GM21381 (cell line): ENCODE results near the gene MAPRE2.
A peak's percentile ranks its signal among the peaks of the same experiment; 100 is the strongest.

Experiments
- ATAC-seq: cut with Tn5 transposase; IDR thresholded peaks from one replicate; pipeline ENCODE4 v1.9.1; 2021; ENCODE audit warnings: mild to moderate bottlenecking, moderate library complexity; ENCODE audit not compliant: unreplicated experiment

MAPRE2 gene

GRCh38 chr18:35040988-35041814 lies at the start of gene MAPRE2:
Gene MAPRE2, plus strand, starts transcription at chr18:35041413. Its CDS starts 127 bp downstream, at chr18:35041540.
- peak; percentile 80 for ATAC-seq

DNA sequence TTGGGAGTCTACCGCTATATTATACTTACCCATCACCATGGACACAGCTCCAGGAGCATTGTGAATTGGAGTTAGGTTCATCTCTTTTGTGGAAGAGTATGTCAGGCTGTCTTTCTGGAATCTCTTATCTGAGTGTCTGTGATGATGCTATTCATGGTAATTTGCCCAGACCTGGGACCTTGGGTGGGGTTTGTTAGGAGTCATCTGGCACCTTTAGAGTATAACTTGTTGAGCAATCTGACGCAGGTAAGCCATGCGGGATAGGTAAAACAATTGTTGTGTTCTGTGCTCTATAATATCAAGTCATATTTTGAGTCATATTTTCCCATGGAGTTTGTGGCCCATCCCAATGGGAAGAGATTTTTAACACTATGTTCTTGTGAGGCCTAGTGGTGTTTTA lies 49.7 kb upstream of the MAPRE2 start:
- no peak for ATAC-seq

DNA sequence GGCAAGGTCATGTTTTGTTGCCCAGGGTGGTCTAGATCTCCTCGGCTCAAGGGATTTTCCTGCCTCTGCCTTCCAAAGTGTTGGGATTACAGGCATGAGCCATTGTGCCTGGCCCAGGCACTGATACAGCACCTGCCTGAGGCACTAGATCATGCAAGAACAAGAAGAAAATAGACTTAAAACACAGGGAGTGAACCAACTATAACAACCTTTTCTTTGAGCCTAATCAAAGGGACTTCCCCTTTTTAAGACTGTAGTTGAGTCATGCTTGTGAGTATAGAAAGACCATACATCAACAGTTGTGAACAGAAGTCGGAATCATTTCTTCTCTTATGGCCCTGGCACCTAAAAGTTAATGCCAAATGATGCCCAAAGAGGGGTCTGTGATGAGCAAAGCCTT lies 47.9 kb upstream of the MAPRE2 start:
- no peak for ATAC-seq

DNA sequence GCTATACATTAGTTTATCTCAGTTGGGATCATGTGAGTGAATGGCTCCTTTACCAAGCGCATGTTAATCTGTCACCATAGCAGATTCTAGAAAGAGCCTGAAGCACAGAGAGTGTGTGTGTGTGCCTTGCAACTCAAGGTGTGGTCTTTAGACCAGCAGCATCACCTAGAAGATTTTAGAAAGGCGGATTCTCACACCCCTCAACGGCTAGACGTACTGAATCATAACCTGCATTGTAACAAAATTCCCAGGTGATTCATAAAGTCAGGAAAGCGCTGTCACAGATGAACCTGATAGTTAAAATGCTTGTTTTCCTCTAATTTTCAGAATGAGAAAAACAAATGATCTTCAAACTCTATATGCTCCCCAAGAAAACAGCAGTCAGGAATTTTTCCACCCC lies 45.5 kb upstream of the MAPRE2 start:
- no peak for ATAC-seq

- no peak for ATAC-seq
Measured at GRCh38 chr18:34998661-34999060, 42.6 kb upstream of the MAPRE2 start.

- ATAC-seq = no peak
Measured at GRCh38 chr18:34999756-35000289, 41.4 kb upstream of the MAPRE2 start.

DNA sequence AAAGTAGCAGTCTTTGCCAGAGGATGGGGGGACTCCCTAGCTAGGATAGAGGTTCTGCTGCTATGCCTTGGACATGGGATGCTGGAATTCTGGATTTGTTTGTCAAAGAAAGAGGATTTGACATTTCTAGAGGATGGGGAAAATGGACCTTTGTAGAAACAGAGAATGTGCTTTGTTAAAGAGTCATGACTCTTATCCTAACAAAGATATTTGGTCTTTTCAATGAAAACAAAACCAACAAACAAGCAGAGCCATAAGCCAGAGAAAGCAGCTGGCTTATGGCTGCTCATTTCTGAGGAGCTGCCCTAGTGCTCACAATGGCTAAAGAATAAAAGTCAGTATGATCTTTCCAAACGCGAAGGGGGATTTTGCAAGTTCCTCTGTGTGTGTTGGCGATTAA lies 40.8 kb upstream of the MAPRE2 start:
- no peak for ATAC-seq

- no peak for ATAC-seq
Measured at GRCh38 chr18:35002120-35002519, 39.1 kb upstream of the MAPRE2 start.

- ATAC-seq = peak; percentile 77
Measured at GRCh38 chr18:35005963-35006577, 35.1 kb upstream of the MAPRE2 start.

DNA sequence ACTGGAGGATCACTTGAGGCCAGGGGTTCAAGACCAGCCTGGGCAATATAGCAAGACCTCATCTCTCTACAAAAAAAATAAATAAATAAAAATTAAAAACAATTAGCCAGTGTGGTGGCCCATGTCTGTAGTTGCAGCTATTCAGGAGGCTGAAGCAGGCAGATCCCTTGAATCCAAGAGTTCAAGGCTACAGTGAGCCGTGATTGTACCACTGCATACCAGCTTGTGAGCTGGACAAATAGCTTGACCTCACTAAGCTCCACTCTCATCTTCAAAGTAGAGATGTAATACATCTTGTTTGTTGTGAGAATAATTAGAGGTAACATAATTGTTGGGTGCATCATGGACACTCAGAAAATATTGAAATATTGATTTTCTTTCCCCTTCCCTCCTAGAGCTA lies 31.1 kb upstream of the MAPRE2 start:
- no peak for ATAC-seq

DNA sequence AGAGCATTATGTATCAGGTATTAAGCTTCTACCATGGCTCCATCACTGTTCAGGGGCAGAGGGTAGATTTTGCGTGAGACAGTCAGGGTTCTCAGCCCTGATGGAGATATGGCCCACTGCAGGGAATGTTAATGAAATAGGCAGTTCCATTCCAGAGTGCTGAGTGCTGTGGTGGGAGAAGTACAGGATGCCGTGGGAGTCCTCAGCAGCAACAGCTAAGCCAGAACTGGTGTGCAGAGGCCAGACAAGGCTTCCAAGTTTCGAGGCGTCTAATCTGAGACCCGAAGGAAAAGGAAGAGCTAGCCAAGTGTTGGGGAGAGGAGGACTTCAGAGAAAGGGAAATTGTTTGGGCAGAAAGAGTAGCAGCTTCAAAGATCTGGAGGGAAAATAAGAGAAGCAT lies 30.2 kb upstream of the MAPRE2 start:
- ATAC-seq = no peak

DNA sequence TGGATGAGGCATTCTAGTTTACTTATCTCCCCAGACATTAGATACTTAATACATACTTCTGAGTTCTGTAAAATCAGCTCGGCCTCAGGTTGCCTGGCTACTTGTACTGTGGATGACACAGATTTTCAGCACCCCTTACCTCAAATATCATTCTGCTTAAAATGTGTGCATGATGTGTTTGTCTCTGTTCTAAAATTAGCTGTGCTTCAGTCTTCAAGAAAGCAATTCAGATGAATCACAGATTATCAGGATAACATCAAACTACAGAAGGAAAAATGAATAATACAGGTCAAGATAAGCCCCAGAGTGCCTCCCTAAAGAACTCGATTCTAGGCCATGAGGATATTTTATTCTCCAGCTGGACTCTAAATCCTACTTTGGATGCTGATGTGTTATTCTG lies 21.3 kb upstream of the MAPRE2 start:
- ATAC-seq = no peak

- ATAC-seq = no peak
Measured at GRCh38 chr18:35022426-35023001, 18.7 kb upstream of the MAPRE2 start.

DNA sequence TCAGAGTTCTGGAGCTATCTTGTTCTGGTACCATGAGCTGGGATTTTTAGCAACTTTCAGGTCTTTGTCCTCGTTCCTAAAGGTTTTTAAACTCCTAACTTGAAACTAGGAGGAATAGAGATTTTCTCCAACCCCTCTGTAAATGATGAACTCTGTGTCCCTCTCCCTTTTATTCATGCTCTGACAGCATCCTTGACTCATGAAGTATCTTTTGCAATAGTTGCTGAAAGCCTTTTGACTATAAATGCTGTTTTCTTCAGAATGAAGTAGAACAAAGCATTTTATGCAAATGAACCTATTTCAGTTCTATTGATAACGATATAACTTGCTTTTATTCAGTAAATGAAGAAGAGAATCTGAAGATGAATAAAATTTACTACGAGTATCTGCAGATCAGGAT lies 17.0 kb upstream of the MAPRE2 start:
- no peak for ATAC-seq

DNA sequence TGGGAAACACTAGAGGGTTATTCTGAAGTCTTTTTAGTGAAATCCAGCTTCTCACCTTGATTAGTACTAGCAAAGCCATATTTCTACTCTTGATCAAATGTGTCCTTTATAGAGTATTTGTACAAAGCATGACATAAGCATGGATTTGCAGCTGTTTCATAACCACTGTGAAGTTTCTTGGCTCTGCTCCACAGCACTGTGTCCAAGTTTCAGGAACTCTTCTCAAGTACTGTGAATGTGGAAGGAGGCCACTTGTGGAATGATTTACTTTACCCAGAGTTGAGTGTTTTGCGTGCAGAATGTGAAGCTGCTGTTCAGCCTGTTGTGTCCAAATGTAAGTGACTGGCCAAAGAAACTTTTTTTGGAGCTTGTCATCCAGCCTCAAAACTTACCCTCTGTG lies 16.2 kb upstream of the MAPRE2 start:
- no peak for ATAC-seq

DNA sequence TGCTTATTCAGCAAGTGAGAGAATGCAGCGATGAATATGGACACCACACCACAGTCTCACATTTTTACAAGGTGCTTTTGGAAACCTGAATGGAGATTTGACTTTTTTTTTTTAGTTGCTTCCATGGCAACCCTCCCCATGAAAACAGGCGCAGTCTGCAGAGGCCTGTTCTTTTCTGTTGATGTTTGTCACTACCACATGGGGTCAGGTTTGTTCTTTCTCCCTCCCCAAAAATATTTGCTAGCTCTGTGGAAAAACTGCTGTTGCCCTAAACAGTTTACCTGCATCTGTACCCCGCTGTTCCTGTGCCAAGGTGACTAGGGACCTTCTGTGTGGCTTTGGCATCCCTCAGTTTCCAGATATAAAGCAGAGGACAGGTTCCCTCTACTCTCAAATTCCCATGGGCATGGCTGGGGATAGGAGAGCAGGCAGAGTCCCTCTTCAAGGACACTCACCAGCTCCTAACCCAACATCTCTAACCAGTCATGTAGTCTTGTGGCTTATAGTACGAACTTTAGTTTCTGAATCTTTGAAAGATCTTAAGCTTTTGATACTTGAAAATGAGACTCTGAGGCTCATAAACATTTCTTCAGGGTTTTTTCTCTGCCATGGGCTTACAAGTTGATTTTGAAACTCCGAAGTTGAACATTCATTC lies 14.7 kb upstream of the MAPRE2 start:
- ATAC-seq = no peak

DNA sequence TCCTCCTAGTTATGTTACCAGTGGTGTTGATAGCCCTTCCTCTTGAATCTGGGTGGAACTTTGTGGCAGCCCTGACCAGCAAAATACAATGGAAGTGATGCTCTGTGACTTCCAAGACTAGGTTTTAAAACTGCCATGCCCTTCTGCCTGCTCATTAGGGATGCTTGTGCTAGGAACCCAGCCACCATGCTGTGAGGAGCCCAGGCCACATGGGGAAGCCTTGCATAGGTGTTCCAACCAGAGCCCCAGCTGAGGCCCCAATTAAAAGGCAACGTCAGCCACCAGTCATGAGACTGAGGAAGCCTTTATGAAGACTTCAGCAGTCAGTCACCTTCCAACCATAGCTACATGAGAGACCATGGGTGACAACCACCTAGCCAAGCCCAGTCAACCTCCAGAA lies 14.0 kb upstream of the MAPRE2 start:
- ATAC-seq = no peak

GRCh38 chr18:35028536-35028935 lies 12.7 kb upstream of the MAPRE2 start:
- ATAC-seq = no peak

DNA sequence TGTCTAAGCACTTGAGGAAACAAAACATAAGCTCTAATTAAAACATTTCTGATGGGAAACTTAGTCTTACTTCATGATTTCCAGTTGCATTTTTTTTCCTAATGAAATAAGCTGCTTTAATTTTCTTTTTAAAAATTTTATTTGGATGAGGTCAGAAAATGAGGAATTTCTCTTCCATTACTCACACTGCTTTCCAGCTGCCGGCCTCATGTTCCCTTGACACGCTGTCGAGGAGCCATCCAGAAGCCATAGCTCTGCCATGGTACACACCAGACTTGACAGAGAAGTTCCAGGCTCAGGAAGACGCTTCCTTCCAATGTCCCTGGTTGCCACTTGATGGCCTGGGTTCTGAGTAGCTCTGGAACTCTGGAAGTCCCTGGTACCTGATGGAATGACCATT lies 12.1 kb upstream of the MAPRE2 start:
- ATAC-seq = no peak

GRCh38 chr18:35029770-35030169 lies 11.4 kb upstream of the MAPRE2 start:
- ATAC-seq = peak; percentile 76

DNA sequence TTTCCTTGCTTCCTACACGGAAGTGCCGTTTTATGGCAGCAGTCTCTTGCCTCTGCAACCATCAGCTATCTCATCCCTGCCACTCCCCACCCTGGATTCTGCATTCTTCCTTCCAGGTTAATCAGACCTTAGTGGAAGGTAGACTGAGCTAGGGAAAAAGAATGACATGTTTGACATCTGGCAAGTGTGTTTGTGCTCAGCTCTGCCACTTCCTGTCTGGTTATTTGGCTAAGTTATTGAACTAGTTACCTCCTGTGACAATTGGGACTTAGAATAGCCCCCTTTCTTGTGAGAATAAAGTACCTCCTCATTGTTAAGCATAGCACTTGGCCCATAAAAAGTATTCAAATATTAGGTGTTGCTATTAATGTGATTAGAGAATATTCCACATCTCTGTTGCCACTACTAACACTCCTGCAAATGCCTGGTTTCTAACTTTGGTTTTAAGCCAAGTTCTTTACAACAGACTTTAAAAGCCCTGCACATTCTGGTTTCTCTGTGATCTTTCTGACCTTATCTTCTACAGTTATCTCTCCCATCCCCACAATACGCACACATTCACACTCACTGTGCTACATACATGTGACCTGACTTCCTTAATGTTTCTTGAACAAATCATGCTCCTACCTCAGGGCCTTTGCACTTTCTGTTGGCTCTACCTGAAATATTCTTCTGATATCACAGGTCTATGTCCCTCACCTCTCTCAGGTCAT lies 10.8 kb upstream of the MAPRE2 start:
- peak; percentile 38 for ATAC-seq
